K562 (cell line): ENCODE measurements around the gene PSMA8. TPM values are rescaled to one million over a fixed set of nuclear protein-coding genes. Genes with fewer than 3 reads are reported as not detected.

Experiments
- ATAC-seq: fragments of 200-7000 bp; cut with Tn5 transposase; 3 replicates; pipeline ENCODE4 v1.9.1; 2020; ENCODE audit warnings: moderate library complexity
- BruUV-seq: library from RNA; stranded (reverse); fragments of 400-500 nt; replicated peaks from 2 replicates; lab custom pipeline; 2021; lab: Mats Ljungman, UMichigan
- CTCF ChIA-PET: fragments of 300-600 bp; formaldehyde crosslinking; extraction: SDS; loops from one replicate; lab custom pipeline; 2021; ENCODE audit warnings: low intra/inter-chr PET ratio; lab: Yijun Ruan, JAX
- POLR2A ChIA-PET: fragments of 300-600, 350-650 bp; sonication (Branson Sonifier 250); formaldehyde crosslinking; extraction: SDS; loops from one replicate; lab custom pipeline; 2021; ENCODE audit warnings: antibody characterized with exemption, inconsistent platforms; lab: Yijun Ruan, JAX
- DNase-seq, 4 experiments: peaks; one replicate each; pipeline versions ENCODE4 v3.0.0 to v3.0.0-alpha.2; 2011 to 2018; ENCODE audit warnings: low spot score in 3 of 4, mixed read lengths in 3 of 4; ENCODE audit errors: extremely low read depth in 1 of 4
- FAIRE-seq: peaks from 2 replicates; lab custom pipeline; 2011; peaks lifted over from hg19 to GRCh38; lab: Jason Lieb, UNC
- H2AFZ ChIP-seq: 2 replicates; pipeline ENCODE4 v1.6.0; 2011; ENCODE audit warnings: low read depth, low read length, control low read depth, inconsistent platforms
- H3K27ac ChIP-seq: fragments of 200-600 bp; 3 replicates; pipeline ENCODE4 v1.8.0; 2011; ENCODE audit warnings: low read depth, mild to moderate bottlenecking, control low read depth, inconsistent platforms, low read length, moderate library complexity, mixed read lengths; ENCODE audit errors: extremely low read depth
- H3K27me3 ChIP-seq, 2 experiments: fragments of 300-600 bp in 1 of 2; 2 replicates in 1 of 2; 3 replicates in 1 of 2; pipeline versions ENCODE4 v1.6.0 to v1.8.0; 2011; ENCODE audit warnings: inconsistent platforms in 2 of 2, low read length in 2 of 2, mild to moderate bottlenecking in 1 of 2, mixed read lengths in 1 of 2, moderate library complexity in 1 of 2; ENCODE audit not compliant: control insufficient read depth in 2 of 2, insufficient read depth in 2 of 2
- H3K36me3 ChIP-seq: fragments of 300-600 bp; 3 replicates; pipeline ENCODE4 v1.8.0; 2011; ENCODE audit warnings: mild to moderate bottlenecking, low read length, inconsistent platforms; ENCODE audit not compliant: control insufficient read depth, insufficient read depth
- H3K4me1 ChIP-seq, 2 experiments: fragments of 200-600 bp in 1 of 2; replicated peaks in 1 of 2; 2 replicates in 1 of 2; 3 replicates in 1 of 2; pipeline versions ENCODE4 v1.5.1 to v1.8.0; 2011; ENCODE audit warnings: inconsistent platforms in 2 of 2, low read length in 2 of 2, mild to moderate bottlenecking in 1 of 2, mixed read lengths in 1 of 2, moderate library complexity in 1 of 2; ENCODE audit not compliant: control insufficient read depth in 2 of 2, insufficient read depth in 2 of 2
- H3K4me2 ChIP-seq: 2 replicates; pipeline ENCODE4 v1.6.1; 2011; ENCODE audit warnings: low read length, control low read depth, inconsistent platforms, mixed read lengths; ENCODE audit not compliant: insufficient read depth
- H3K4me3 ChIP-seq: fragments of 200-600 bp; sonication (generic), shearing (Covaris generic); 2 replicates; pipeline ENCODE4 v1.5.1; 2016; ENCODE audit warnings: control low read depth, inconsistent platforms
- H3K79me2 ChIP-seq: fragments of 200-600 bp; 3 replicates; pipeline ENCODE4 v1.8.0; 2011; ENCODE audit warnings: low read length, inconsistent platforms; ENCODE audit not compliant: control insufficient read depth, insufficient read depth
- H3K9ac ChIP-seq, 2 experiments: 2 replicates each; pipeline versions ENCODE4 v1.6.0 to v1.6.1; 2011; ENCODE audit warnings: low read depth in 2 of 2, low read length in 2 of 2, control low read depth in 1 of 2, inconsistent platforms in 1 of 2, mild to moderate bottlenecking in 1 of 2, mixed read lengths in 1 of 2; ENCODE audit not compliant: insufficient read depth in 1 of 2
- H3K9me1 ChIP-seq: one replicate; pipeline ENCODE4 v1.6.0; 2011; ENCODE audit warnings: inconsistent platforms, mild to moderate bottlenecking, low read length, moderate library complexity; ENCODE audit not compliant: control insufficient read depth, insufficient read depth
- H3K9me3 ChIP-seq: replicated peaks from 2 replicates; pipeline ENCODE4 v1.5.1; 2011; ENCODE audit warnings: low read depth, low read length, inconsistent platforms; ENCODE audit not compliant: control insufficient read depth, insufficient read depth
- H4K20me1 ChIP-seq: replicated peaks from 2 replicates; pipeline ENCODE4 v1.6.1; 2011; ENCODE audit warnings: low read length, inconsistent platforms, mixed read lengths; ENCODE audit not compliant: control insufficient read depth, insufficient read depth
- CREB3L1 ChIP-seq: fragments of 450-650 bp; IDR thresholded peaks from 2 replicates; pipeline ENCODE4 v1.6.1; 2014; ENCODE audit warnings: low read depth, mild to moderate bottlenecking, moderate library complexity, borderline replicate concordance
- HDAC8 ChIP-seq: fragments of 450-650 bp; IDR thresholded peaks from 2 replicates; pipeline ENCODE4 v1.6.1; 2016; ENCODE audit warnings: mild to moderate bottlenecking, missing genetic modification characterization, moderate library complexity, missing compliant biosample characterization
- PHF8 ChIP-seq: fragments of 200-600 bp; sonication (generic); IDR thresholded peaks from 2 replicates; pipeline ENCODE4 v1.6.1; 2012; ENCODE audit warnings: mixed run types, mild to moderate bottlenecking, inconsistent platforms, low read length, moderate library complexity, borderline replicate concordance
- TCF7 ChIP-seq: sonication (generic); IDR thresholded peaks from 2 replicates; pipeline ENCODE4 v1.6.1; 2016; ENCODE audit warnings: antibody characterized with exemption, borderline replicate concordance
- ZNF3 ChIP-seq: fragments of 250-450 bp; sonication (Bioruptor Pico); IDR thresholded peaks from 2 replicates; pipeline ENCODE4 v1.5.0; 2021; ENCODE audit warnings: mild to moderate bottlenecking, moderate library complexity
- WGBS: fragments of 100-300 bp; shearing (Covaris generic); methylation state at CpG from one replicate; pipeline ENCODE4 v1.1.6; 2016; ENCODE audit warnings: low coverage, mixed read lengths; ENCODE audit not compliant: insufficient coverage; ENCODE audit errors: missing lambda C conversion rate; 5-methylcytosine and 5-hydroxymethylcytosine counted together
- in situ Hi-C: fragments of 300-500 bp; cut with MboI; formaldehyde crosslinking; loops from 4 replicates; pipeline ENCODE4 v1.15.0; 2018; ENCODE audit warnings: inconsistent platforms, mixed read lengths
- intact Hi-C: fragments of 100-400 bp; cut with micrococcal nuclease; formaldehyde crosslinking; loops from 2 replicates; pipeline ENCODE4 v1.14.2; 2022
- polyA plus RNA-seq, 8 experiments: library from polyadenylated mRNA; depleted of rRNA in 4 of 8; stranded (reverse) in 5 of 8; unstranded in 3 of 8; fragments of >200 nt; fragmentation: Nextera tagmentation in 2 of 8; fragmentation: Illumina TruSeq in 1 of 8; extraction: Ambion mirVana in 2 of 8; extraction: Trizol in 1 of 8; gene quantifications; 2 replicates each; pipeline versions ENCODE4 v1.2.1 to v1.2.3, GENCODE V29; 2011 to 2014; ENCODE audit warnings: inconsistent platforms in 1 of 8, missing spikeins in 1 of 8
- total RNA-seq, 7 experiments: library from RNA; depleted of rRNA in 6 of 7; stranded (reverse); fragments of >200 nt in 6 of 7; fragmentation: Illumina TruSeq in 2 of 7; extraction: Trizol in 2 of 7; gene quantifications; 2 replicates each; pipeline versions ENCODE4 v1.2.1 to v1.2.3, GENCODE V29; 2011 to 2021; ENCODE audit warnings: low replicate concordance in 1 of 7

Gene PSMA8
- total and polyA plus RNA-seq, 9 of the 15 experiments (the other 6 are each of a cell fraction or from before 2014, with no cell fraction given) = not detected

GRCh38 chr18:26096852-26097251 lies 36.8 kb upstream of the PSMA8 start:
- peak; percentile 57 for ATAC-seq
- BruUV-seq = no TSS peak
- Histone ChIP-seq H3K27me3 (peaks cover 0 to 3% of the 10 kb centered on the region in 2 experiments; a peak in 1 of 5 replicates), H3K4me3 (no peak overlapping the region), H3K9ac (no peak overlapping the region), H3K4me1 (no peaks in the 10 kb centered on the region), H3K36me3 (no peaks in the 10 kb centered on the region), H3K9me3 (no peaks in the 10 kb centered on the region), H3K9me1 (no peaks in the 10 kb centered on the region), H4K20me1 (no peaks in the 10 kb centered on the region), H2AFZ (no peak overlapping the region), H3K79me2 (no peaks in the 10 kb centered on the region)
- DNase-seq = peak in 1 of 4 experiments; percentile 11
- CTCF ChIA-PET = no interaction called here
- WGBS = no CpG with 5 or more reads among the region's 1 CpG
- intact Hi-C loops = no loop called here
- no peak for FAIRE-seq
- POLR2A ChIA-PET = interaction anchor here (1.5 kb wide), 1 partner anchor 10 kb away, joined by 4 read pairs; no protein-coding TSS in a partner anchor
- in situ Hi-C loops = no loop called here
- TF ChIP-seq TCF7 (no peak), PHF8 (no peak), CREB3L1 (no peak), ZNF3 (CRISPR knock-in tag) (no peak), HDAC8 (tag) (no peak)
- TF ChIP-seq, all 486 proteins: peak for 0
- Histone ChIP-seq H3K27ac (no peak overlapping the region), H3K4me2 (no peak overlapping the region)
